ENCODE measurements around the gene EGLN1.
"Not testable (repeated sequence)": the region's sequence is repeated elsewhere in the genome, so short reads cannot be mapped to it uniquely, and the experiment has no call there.

Gene EGLN1

DNA sequence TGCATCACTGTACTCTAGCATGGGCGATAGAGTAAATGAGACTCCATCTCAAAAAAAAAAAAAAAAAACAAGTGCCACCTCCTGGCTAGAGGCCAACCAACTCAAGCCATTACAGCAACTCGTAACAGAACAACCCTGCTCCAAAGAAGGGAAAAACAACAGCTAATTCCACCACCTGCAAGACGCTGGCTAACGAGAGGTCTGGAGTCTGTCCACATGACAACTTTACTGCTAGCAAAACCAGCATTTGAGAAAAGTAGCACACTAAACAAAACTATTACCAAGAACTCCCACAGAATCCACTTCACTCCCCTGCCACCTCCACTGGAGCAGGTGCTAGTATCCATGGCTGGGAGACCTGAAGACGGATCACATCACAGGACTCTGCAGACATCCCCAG, 24.1 kb upstream of the EGLN1 start:
- Histone ChIP-seq H3K4me3 (no peak overlapping the region), H3K27ac (no peak overlapping the region)
- no peak for DNase-seq (ENCODE audit: low spot score)
- TF ChIP-seq, protein P1, sequence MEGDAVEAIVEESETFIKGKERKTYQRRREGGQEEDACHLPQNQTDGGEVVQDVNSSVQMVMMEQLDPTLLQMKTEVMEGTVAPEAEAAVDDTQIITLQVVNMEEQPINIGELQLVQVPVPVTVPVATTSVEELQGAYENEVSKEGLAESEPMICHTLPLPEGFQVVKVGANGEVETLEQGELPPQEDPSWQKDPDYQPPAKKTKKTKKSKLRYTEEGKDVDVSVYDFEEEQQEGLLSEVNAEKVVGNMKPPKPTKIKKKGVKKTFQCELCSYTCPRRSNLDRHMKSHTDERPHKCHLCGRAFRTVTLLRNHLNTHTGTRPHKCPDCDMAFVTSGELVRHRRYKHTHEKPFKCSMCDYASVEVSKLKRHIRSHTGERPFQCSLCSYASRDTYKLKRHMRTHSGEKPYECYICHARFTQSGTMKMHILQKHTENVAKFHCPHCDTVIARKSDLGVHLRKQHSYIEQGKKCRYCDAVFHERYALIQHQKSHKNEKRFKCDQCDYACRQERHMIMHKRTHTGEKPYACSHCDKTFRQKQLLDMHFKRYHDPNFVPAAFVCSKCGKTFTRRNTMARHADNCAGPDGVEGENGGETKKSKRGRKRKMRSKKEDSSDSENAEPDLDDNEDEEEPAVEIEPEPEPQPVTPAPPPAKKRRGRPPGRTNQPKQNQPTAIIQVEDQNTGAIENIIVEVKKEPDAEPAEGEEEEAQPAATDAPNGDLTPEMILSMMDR (IDR thresholded peaks at IDR 0.05) = no peak

DNA sequence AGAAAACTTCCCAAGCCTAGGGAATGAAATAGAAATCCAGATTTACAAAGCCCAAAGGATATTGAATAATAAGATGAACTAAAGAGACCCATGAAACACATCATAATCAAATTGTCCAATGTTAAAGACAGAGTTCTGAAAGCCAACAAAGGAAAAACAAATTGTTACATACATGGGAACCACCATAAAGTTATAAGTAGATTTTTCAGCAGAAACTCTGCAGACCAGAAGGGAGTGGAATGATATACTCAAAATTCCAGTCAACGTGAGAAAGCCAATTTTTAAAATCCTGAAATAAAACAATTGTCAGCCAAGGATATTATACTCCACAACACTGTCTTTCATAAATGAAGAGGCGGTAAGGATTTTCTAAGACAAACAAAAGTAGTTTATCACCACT, 22.0 kb upstream of the EGLN1 start:
- DNase-seq (ENCODE audit: low spot score) = no peak
- no peak overlapping the region for H3K4me3 ChIP-seq
- TF ChIP-seq, protein P1 (IDR thresholded peaks at IDR 0.05) = no peak
- H3K27ac ChIP-seq = no peak overlapping the region

DNA sequence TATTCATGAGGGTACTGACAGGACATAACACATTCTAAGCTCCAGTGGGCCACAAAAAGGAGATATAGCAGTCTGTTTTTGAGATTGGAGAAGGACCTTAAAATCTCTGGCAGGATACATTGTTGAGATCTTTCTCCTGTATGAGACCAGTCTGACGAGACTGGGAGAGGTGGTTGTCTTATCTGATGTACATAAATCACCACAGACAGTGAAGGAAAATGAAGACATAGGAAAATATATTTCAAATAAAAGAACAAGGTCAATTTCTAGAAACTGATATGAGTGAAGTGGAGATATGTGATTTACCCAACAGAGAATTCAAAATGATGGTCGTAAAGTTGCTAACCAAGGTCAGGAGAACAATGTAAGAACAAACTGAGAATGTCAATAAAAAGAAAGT, 21.3 kb upstream of the EGLN1 start:
- Histone ChIP-seq H3K4me3 (no peak overlapping the region), H3K27ac (no peak overlapping the region)

DNA sequence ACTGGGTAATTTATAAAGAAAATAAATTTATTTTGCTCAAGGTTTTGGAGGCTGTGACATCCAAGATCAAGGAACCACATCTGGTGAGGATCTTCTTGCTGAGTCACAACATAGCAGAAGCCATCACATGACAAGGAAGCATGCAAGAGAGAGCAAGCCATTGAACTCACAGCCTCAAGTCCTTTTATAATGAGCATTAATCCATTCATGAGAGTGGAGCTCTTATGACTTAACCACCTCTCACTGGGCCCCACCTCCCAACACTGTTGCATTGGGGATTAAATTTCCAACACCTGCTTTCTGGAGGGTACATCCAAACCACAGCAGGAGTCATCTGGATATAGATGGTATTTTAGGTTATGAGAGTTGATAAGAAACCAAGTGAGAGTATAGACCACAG, 20.6 kb upstream of the EGLN1 start:
- no peak for DNase-seq (ENCODE audit: low spot score)
- TF ChIP-seq, protein P1 (IDR thresholded peaks at IDR 0.05) = no peak
- no peak overlapping the region for H3K4me3 ChIP-seq
- no peak overlapping the region for H3K27ac ChIP-seq

More for the DNA sequence above, 21.3 kb upstream of the EGLN1 start:
- TF ChIP-seq, protein P1 (IDR thresholded peaks at IDR 0.05) = no peak
- DNase-seq (ENCODE audit: low spot score) = no peak

DNA sequence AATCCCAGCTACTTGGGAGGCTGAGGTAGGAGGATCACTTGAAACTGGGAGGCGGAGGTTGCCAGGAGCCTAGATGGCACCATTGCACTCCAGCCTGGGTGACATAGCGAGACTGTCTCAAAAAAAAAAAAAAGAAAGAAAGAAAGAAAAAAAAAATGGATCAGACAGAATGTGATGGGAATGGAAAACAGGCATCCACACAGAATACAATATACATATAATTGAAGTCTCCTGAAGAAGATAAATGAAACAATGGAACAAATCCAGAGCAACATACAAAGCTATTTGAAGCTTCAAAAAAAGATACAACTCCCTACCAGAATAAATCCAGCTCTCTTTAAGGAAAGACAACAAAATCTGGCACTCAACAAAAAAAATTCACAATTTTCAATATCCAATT, 10.9 kb upstream of the EGLN1 start:
- H3K4me3 ChIP-seq = no peak overlapping the region
- no peak for DNase-seq (ENCODE audit: low spot score)
- H3K27ac ChIP-seq = no peak overlapping the region
- TF ChIP-seq, protein P1 (IDR thresholded peaks at IDR 0.05) = no peak

DNA sequence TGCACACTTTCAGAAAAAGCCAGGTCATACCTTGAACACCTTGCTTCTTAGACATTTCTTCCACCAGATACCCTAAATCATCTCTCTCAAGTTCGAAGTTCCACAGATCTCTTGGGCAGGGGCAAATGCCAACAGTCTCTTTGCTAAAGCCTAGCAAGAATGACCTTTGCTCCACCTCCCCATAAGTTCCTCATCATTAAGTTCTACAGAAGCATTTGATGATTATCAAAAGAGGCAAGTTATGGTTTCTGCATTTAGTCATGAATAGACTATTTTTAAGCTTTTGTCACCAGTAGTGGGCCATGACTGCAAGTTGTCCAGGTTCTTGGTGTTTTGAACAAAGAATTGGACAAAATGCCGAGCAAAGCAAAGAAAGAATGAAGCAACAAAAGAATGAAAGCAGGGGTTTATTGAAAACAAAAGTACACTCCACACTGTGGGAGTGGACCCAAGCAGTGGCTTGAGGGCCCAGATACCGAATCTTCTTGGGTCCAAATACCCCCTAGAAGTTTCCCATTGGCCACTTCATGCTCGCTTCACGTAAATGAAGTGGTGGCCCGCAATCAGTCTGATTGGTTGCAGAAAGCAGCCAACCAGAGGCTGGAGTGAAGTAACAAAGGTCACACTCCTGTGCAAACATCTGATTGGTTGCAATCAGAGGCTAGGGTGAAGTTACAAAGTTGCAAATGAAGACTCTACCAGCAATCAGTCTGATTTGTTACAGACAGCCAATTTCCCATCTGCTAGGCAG, 9.8 kb upstream of the EGLN1 start:
- DNase-seq (ENCODE audit: low spot score) = no peak
- TF ChIP-seq, protein P1 (IDR thresholded peaks at IDR 0.05) = no peak

DNA sequence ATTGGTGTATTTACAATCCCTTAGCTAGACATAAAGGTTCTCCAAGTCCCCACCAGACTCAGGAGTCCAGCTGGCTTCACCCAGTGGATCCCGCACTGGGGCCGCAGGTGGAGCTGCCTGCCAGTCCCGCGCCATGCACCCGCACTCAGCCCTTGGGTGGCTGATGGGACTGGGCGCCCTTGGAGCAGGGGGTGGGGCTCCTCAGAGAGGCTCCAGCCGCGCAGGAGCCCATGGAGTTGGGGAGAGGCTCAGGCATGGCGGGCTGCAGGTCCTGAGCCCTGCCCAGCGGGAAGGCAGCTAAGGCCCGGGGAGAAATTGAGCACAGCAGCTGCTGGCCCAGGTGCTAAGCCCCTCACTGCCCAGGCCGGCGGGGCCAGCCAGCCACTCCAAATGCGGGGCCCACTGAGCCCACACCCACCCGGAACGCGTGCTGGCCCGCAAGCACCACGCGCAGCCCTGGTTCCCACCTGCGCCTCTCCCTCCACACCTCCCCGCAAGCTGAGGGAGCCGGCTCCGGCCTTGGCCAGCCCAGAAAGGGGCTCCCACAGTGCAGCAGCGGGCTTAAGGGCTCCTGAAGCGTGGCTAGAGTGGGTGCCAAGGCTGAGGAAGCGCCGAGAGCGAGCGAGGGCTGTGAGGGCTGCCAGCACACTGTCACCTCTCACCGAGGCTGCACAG, 8.7 kb upstream of the EGLN1 start:
- DNase-seq (ENCODE audit: low spot score); H3K27ac ChIP-seq; H3K4me3 ChIP-seq: not testable (repeated sequence)

More for the DNA sequence above, 9.8 kb upstream of the EGLN1 start:
- no peak overlapping the region for H3K4me3 ChIP-seq
- H3K27ac ChIP-seq = no peak overlapping the region

All from coronary artery (tissue), 2 donors.